Esophagus muscularis mucosa (tissue), 3 donors: ENCODE data around the gene RFC1.

ENCODE experiments used
- CTCF ChIP-seq, 3 experiments: fragments of 200-600 bp in 2 of 3; fragments of 450-650 bp in 1 of 3; sonication (generic) in 2 of 3; IDR thresholded peaks; one replicate each; pipeline ENCODE4 v1.5.1; 2017 to 2019; ENCODE audit warnings: antibody characterized with exemption in 3 of 3, mild to moderate bottlenecking in 2 of 3, moderate library complexity in 1 of 3
- POLR2A ChIP-seq: fragments of 450-650 bp; IDR thresholded peaks from one replicate; pipeline ENCODE4 v1.6.1; 2017; ENCODE audit warnings: antibody characterized with exemption, moderate library complexity, mild to moderate bottlenecking, low read depth
- POLR2AphosphoS5 ChIP-seq, 2 donors: sonication (generic); formaldehyde crosslinking; IDR thresholded peaks; one replicate each; pipeline ENCODE4 v1.6.1; 2017; ENCODE audit warnings: antibody characterized with exemption in 2 of 2

GRCh38 chr4:39295784-39296183 lies 70.4 kb downstream of the RFC1 start:
- TF ChIP-seq CTCF (IDR thresholded peaks at IDR 0.05) (no peak), POLR2A (no peak), POLR2AphosphoS5 (IDR thresholded peaks at IDR 0.05) (no peak)
